Vagina (tissue), 2 donors: ENCODE results near the gene LMAN1. TPM values are rescaled to one million over a fixed set of nuclear protein-coding genes. Genes with fewer than 3 reads are reported as not detected.

ENCODE experiments used
- DNase-seq, 2 donors: peaks; one replicate each; pipeline ENCODE4 v3.0.0-alpha.2; 2017; ENCODE audit errors: extremely low spot score in 2 of 2
- H3K27ac ChIP-seq: fragments of 200-600 bp; sonication (generic); one replicate; pipeline ENCODE4 v1.5.1; 2019
- H3K27me3 ChIP-seq: fragments of 200-600 bp; sonication (generic); one replicate; pipeline ENCODE4 v1.5.1; 2019
- H3K36me3 ChIP-seq, 2 donors: fragments of 200-600 bp; sonication (generic); one replicate each; pipeline ENCODE4 v1.5.1; 2017 to 2019
- H3K4me1 ChIP-seq: fragments of 200-600 bp; sonication (generic); one replicate; pipeline ENCODE4 v1.5.1; 2019
- H3K4me3 ChIP-seq, 2 donors: fragments of 200-600 bp; sonication (generic); 1 replicate in 1 of 2; 2 replicates in 1 of 2; pipeline ENCODE4 v1.5.1; 2016 to 2019
- H3K9me3 ChIP-seq: fragments of 200-600 bp; sonication (generic); one replicate; pipeline ENCODE4 v1.5.1; 2019
- CTCF ChIP-seq, 3 experiments: fragments of 450-650 bp in 2 of 3; fragments of 200-600 bp in 1 of 3; sonication (generic) in 1 of 3; IDR thresholded peaks; one replicate each; pipeline ENCODE4 v1.5.1; 2017 to 2019; ENCODE audit warnings: antibody characterized with exemption in 3 of 3, mild to moderate bottlenecking in 2 of 3, moderate library complexity in 2 of 3
- POLR2A ChIP-seq, 2 donors: fragments of 450-650 bp; IDR thresholded peaks; one replicate each; pipeline ENCODE4 v1.6.1; 2017; ENCODE audit warnings: antibody characterized with exemption in 2 of 2, mild to moderate bottlenecking in 2 of 2, moderate library complexity in 2 of 2
- POLR2AphosphoS5 ChIP-seq, 2 donors: sonication (generic); formaldehyde crosslinking; IDR thresholded peaks; one replicate each; pipeline ENCODE4 v1.9.0; 2017; ENCODE audit warnings: antibody characterized with exemption in 2 of 2, mild to moderate bottlenecking in 2 of 2, low read depth in 1 of 2; ENCODE audit not compliant: insufficient read depth in 1 of 2
- intact Hi-C: fragments of 100-400 bp; cut with DNase I; formaldehyde crosslinking; loops from one replicate; pipeline ENCODE4 v1.15.1; 2023
- total RNA-seq: library from RNA; depleted of rRNA; stranded (reverse); fragments of >200 nt; gene quantifications from one replicate; pipeline ENCODE4 v1.2.3, GENCODE V29; 2016

LMAN1 gene
- total RNA-seq, 1 donor from 2014 or later: 52.8 TPM

- H3K4me1 ChIP-seq: no peaks in the 10 kb centered on the region
- intact Hi-C loops: loop anchor here (10.0 kb wide), 1 partner anchor 89 kb away; no protein-coding TSS in a partner anchor
- H3K4me3 ChIP-seq: no peak overlapping the region
- no peaks in the 10 kb centered on the region for H3K9me3 ChIP-seq
- TF ChIP-seq CTCF (IDR thresholded peaks at IDR 0.05) (no peak), POLR2A (IDR thresholded peaks at IDR 0.05) (no peak), POLR2AphosphoS5 (IDR thresholded peaks at IDR 0.05; ENCODE audit: insufficient read depth in 1 of 2, low read depth in 1 of 2) (no peak)
- H3K27me3 ChIP-seq: no peaks in the 10 kb centered on the region
- no peak for DNase-seq
- no peaks in the 10 kb centered on the region for H3K36me3 ChIP-seq
- no peak overlapping the region for H3K27ac ChIP-seq
Observed at GRCh38 chr18:59393381-59393780, 34.3 kb upstream of the LMAN1 start.

DNA sequence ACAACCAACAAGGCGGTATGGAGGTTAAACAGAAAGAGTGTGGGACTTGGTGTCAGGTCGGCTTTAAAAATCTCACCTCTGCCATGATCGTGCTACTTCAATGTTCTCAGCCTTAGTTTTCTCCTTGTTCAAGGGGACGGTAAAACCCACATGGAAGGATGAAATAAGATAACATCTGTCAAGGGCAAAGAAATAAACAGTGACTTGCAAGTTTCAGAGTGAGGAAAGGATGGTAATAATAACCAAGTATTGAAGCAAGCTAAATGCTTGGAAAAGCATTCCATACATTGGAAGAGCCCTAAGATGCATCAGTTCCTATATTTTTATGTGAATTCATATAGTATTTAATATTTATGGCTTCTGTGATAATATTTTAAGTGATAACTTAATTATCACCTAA lies 29.8 kb upstream of the LMAN1 start:
- Histone ChIP-seq H3K27me3 (no peaks in the 10 kb centered on the region), H3K4me3 (no peak overlapping the region), H3K36me3 (no peaks in the 10 kb centered on the region), H3K27ac (no peak overlapping the region), H3K4me1 (no peaks in the 10 kb centered on the region), H3K9me3 (no peaks in the 10 kb centered on the region)
- intact Hi-C loops: no loop called here
- no peak for TF ChIP-seq POLR2A (IDR thresholded peaks at IDR 0.05)
- no peak for TF ChIP-seq POLR2AphosphoS5 (IDR thresholded peaks at IDR 0.05; ENCODE audit: insufficient read depth in 1 of 2, low read depth in 1 of 2)
- TF ChIP-seq CTCF (IDR thresholded peaks at IDR 0.05): no peak
- no peak for DNase-seq

GRCh38 chr18:59387687-59388565 lies 28.9 kb upstream of the LMAN1 start:
- TF ChIP-seq POLR2AphosphoS5 (IDR thresholded peaks at IDR 0.05; ENCODE audit: insufficient read depth in 1 of 2, low read depth in 1 of 2) (no peak), POLR2A (IDR thresholded peaks at IDR 0.05) (no peak), CTCF (IDR thresholded peaks at IDR 0.05) (no peak)
- no peaks in the 10 kb centered on the region for H3K4me1 ChIP-seq
- no peak overlapping the region for H3K27ac ChIP-seq
- no peaks in the 10 kb centered on the region for H3K36me3 ChIP-seq
- DNase-seq: no peak
- intact Hi-C loops: no loop called here
- H3K9me3 ChIP-seq: no peaks in the 10 kb centered on the region
- no peak overlapping the region for H3K4me3 ChIP-seq
- H3K27me3 ChIP-seq: no peaks in the 10 kb centered on the region

DNA sequence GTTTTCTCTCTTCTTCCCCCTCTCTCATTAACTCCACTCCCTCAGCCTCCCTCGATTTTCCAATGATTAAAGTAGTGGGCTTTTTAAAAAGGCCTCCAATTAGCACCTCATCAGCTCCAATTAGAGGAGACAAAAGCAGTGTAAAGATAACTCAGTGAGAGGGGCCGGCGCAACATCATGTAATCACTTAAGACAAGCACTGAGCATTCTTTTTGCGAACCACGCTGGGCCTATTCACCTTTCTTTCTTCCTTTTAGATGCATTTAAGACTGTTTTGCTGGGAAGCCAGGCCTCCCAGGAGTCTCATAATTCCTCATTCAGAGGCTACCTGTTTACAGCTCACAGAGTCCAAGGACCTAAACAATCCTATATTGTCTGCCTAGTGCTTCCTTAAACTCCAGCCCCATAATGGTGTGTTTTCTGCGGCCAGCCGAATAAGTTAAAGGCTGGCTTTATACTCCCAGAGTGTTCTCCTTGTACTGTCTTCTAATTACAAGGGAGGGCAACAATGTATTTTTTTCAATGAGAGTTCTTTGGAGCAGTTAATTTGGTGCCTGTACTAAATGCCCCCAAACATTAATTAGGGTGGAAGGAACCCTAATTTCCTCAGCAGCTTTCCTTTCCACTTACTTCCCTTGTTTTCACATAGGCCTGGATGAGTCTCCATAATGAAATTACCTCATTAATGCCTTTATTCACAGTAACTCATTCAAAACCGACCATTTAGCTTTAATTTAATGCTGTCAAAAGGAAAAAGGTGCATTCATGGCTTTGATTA lies 28.0 kb upstream of the LMAN1 start:
- H3K9me3 ChIP-seq: no peaks in the 10 kb centered on the region
- intact Hi-C loops: no loop called here
- no peak for DNase-seq

More for the DNA sequence above, 28.0 kb upstream of the LMAN1 start:
- Histone ChIP-seq H3K27ac (no peak overlapping the region), H3K27me3 (no peaks in the 10 kb centered on the region), H3K36me3 (no peaks in the 10 kb centered on the region), H3K4me3 (no peak overlapping the region), H3K4me1 (no peaks in the 10 kb centered on the region)
- TF ChIP-seq POLR2AphosphoS5 (IDR thresholded peaks at IDR 0.05; ENCODE audit: insufficient read depth in 1 of 2, low read depth in 1 of 2) (no peak), CTCF (IDR thresholded peaks at IDR 0.05) (no peak), POLR2A (IDR thresholded peaks at IDR 0.05) (no peak)
